Tibial artery (tissue), 4 donors: ENCODE measurements around the gene SRM.
"Not testable (repeated sequence)": the region's sequence is repeated elsewhere in the genome, so short reads cannot be mapped to it uniquely, and the experiment has no call there.

Experiments used
- DNase-seq, 2 donors: peaks; one replicate each; pipeline ENCODE4 v3.0.0-alpha.2; 2019
- H3K27ac ChIP-seq, 2 donors: fragments of 200-600 bp; sonication (generic) in 1 of 2; 1 replicate in 1 of 2; 2 replicates in 1 of 2; pipeline ENCODE4 v1.5.1; 2018 to 2019; ENCODE audit warnings: mild to moderate bottlenecking in 1 of 2
- H3K27me3 ChIP-seq, 2 donors: fragments of 200-600 bp; sonication (generic) in 1 of 2; one replicate each; pipeline versions ENCODE4 v1.5.1 to v1.6.0; 2016 to 2019
- H3K36me3 ChIP-seq, 3 donors: fragments of 200-600 bp; sonication (generic) in 2 of 3; one replicate each; pipeline ENCODE4 v1.5.1; 2016 to 2019; ENCODE audit warnings: mild to moderate bottlenecking in 2 of 3
- H3K4me1 ChIP-seq, 4 donors: fragments of 200-600 bp; sonication (generic) in 2 of 4; 1 replicate in 3 of 4; 2 replicates in 1 of 4; pipeline ENCODE4 v1.5.1; 2016 to 2019
- H3K4me3 ChIP-seq, 2 donors: fragments of 200-600 bp; sonication (generic) in 1 of 2; 1 replicate in 1 of 2; 2 replicates in 1 of 2; pipeline ENCODE4 v1.5.1; 2018 to 2019; ENCODE audit warnings: mild to moderate bottlenecking in 2 of 2
- H3K9me3 ChIP-seq, 3 donors: fragments of 200-600 bp; sonication (generic) in 1 of 3; one replicate each; pipeline ENCODE4 v1.5.1; 2016 to 2019
- intact Hi-C: fragments of 100-400 bp; cut with DNase I; formaldehyde crosslinking; loops from one replicate; pipeline ENCODE4 v1.15.0; 2023; ENCODE audit warnings: low total_unique reads
- TF ChIP-seq, protein P1 (sequence below), 2 experiments: fragments of 200-600 bp in 1 of 2; fragments of 450-650 bp in 1 of 2; IDR thresholded peaks; one replicate each; pipeline ENCODE4 v1.5.1; 2017 to 2019; ENCODE audit warnings: antibody characterized with exemption in 2 of 2, mild to moderate bottlenecking in 1 of 2, moderate library complexity in 1 of 2

Gene SRM

DNA sequence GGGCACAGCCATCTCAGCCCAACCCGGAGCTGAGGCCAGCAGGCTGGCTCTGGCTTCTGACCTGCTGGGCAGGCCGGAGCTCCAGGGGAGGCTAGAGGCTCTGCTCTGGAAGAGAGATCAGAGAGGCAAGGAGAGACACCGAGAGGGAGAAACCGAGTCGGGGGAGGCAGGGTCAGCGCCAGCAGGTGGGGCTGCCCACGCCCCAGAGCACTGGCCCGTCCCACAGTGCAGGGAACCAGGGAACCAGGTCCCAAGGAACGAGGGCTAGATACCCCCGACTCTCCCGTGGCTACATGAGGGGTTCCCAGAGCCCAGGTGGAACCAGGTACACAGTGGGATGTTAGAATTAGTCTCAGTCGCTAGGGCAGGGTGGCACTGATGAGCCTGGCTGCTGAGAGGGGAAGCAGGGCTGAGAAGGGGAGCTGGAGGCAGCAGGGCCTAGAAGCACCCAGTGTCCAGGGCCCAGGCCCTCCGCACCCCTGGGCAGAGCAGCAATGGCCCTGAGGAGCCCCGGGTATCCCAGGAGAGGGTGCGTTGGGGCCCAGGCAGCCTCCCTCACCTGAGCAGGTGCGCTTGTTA is 14.9 kb downstream of the SRM start:
- peak in 1 of 2 donors; percentile 44 for DNase-seq
- intact Hi-C loops, result loop anchor here (5.0 kb wide), 1 partner anchor 602 kb away; no protein-coding TSS in a partner anchor
- no peaks in the 10 kb centered on the region for H3K9me3 ChIP-seq

DNA sequence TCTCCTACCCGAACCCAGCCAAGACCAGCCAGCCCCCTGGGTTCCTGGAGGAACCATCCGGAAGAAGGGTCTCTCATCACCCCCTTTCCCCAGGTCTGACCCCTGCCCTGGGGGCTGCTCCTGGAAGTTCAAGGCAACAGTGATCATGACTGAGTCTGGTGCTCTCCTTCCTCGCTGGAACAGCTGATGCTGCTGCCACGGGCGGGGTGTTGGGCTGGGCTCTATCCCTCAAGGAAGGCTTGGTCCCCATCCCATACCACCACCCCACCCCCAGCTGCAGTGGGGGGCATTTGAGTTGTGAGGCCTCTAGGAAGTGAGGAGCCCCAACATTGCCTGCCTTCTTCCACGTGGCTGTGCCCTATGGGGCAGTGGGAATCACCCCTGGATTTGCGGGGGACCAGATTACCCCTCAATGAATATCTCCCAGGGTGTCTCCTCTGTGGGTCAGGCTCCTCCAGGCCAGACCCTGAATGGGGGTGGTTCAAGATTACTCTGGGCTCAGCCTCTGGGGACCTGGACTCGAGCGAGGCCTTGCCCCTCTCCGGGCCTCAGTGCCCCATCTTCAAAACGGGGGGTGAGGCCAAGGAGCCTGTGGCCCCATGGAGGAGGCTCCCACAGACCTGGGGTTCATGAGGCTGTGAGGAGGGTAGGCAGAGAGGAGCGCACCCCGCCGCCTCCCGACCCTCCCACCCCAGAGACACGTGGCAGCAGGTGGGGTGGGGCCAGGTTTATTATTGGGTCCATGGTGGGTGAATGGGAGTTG is 15.6 kb downstream of the SRM start:
- peak in 1 of 2 donors; percentile 52 for DNase-seq
- no peaks in the 10 kb centered on the region for H3K9me3 ChIP-seq
- H3K27ac ChIP-seq, result no peak overlapping the region
- peaks cover 0 to 21% of the 10 kb centered on the region in 2 donors for H3K27me3 ChIP-seq
- no peaks in the 10 kb centered on the region for H3K36me3 ChIP-seq
- intact Hi-C loops, result loop anchor here (5.0 kb wide), 1 partner anchor 603 kb away; no protein-coding TSS in a partner anchor
- TF ChIP-seq, protein P1, sequence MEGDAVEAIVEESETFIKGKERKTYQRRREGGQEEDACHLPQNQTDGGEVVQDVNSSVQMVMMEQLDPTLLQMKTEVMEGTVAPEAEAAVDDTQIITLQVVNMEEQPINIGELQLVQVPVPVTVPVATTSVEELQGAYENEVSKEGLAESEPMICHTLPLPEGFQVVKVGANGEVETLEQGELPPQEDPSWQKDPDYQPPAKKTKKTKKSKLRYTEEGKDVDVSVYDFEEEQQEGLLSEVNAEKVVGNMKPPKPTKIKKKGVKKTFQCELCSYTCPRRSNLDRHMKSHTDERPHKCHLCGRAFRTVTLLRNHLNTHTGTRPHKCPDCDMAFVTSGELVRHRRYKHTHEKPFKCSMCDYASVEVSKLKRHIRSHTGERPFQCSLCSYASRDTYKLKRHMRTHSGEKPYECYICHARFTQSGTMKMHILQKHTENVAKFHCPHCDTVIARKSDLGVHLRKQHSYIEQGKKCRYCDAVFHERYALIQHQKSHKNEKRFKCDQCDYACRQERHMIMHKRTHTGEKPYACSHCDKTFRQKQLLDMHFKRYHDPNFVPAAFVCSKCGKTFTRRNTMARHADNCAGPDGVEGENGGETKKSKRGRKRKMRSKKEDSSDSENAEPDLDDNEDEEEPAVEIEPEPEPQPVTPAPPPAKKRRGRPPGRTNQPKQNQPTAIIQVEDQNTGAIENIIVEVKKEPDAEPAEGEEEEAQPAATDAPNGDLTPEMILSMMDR (IDR thresholded peaks at IDR 0.05), result no peak
- no peaks in the 10 kb centered on the region for H3K4me1 ChIP-seq
- no peak overlapping the region for H3K4me3 ChIP-seq

More for the DNA sequence above, 14.9 kb downstream of the SRM start:
- Histone ChIP-seq H3K36me3 (no peaks in the 10 kb centered on the region), H3K27me3 (peaks cover 0 to 21% of the 10 kb centered on the region in 2 donors), H3K4me3 (no peak overlapping the region), H3K4me1 (no peaks in the 10 kb centered on the region), H3K27ac (no peak overlapping the region)
- TF ChIP-seq, protein P1 (IDR thresholded peaks at IDR 0.05), result no peak

GRCh38 chr1:11042995-11043874 is 16.6 kb downstream of the SRM start:
- no peaks in the 10 kb centered on the region for H3K36me3 ChIP-seq
- peaks cover 0 to 21% of the 10 kb centered on the region in 2 donors for H3K27me3 ChIP-seq
- peak in 1 of 2 donors; percentile 55 for DNase-seq
- TF ChIP-seq, protein P1 (IDR thresholded peaks at IDR 0.05), result no peak
- peaks cover 0 to 3% (median 1%) of the 10 kb centered on the region in 4 donors for H3K4me1 ChIP-seq
- H3K4me3 ChIP-seq, result no peak overlapping the region
- H3K27ac ChIP-seq, result no peak overlapping the region
- intact Hi-C loops, result loop anchor here (5.0 kb wide), 1 partner anchor 604 kb away; no protein-coding TSS in a partner anchor
- no peaks in the 10 kb centered on the region for H3K9me3 ChIP-seq

- TF ChIP-seq, protein P1 (IDR thresholded peaks at IDR 0.05), result no peak
- intact Hi-C loops, result loop anchor here (5.0 kb wide), 1 partner anchor 605 kb away; no protein-coding TSS in a partner anchor
- Histone ChIP-seq H3K4me3 (no peak overlapping the region), H3K9me3 (no peaks in the 10 kb centered on the region), H3K27ac (no peak overlapping the region), H3K36me3 (no peaks in the 10 kb centered on the region), H3K4me1 (peaks cover 0 to 8% (median 6%) of the 10 kb centered on the region in 4 donors), H3K27me3 (peaks cover 0 to 21% of the 10 kb centered on the region in 2 donors)
- DNase-seq, result no peak
Measured at GRCh38 chr1:11042065-11042464, 17.8 kb downstream of the SRM start.

DNA sequence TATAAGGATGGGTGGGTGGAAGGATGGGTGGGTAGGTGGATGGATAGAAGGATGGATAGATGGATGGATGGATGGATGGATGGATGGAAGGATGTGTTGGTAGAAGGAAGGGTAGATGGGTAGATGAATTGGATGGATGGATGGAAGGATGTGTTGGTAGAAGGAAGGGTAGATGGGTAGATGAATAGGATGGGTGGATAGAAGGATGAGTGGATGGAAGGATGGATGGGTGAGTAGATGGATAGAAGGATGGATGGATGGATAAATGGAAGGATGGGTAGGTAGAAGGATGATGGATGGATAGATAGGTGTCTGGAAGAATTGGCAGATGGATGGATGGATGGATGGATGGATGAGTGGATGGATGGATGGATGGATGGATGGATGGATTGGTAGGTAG is 18.8 kb downstream of the SRM start:
- peaks cover 0 to 8% (median 6%) of the 10 kb centered on the region in 4 donors for H3K4me1 ChIP-seq
- no peaks in the 10 kb centered on the region for H3K36me3 ChIP-seq
- no peak overlapping the region for H3K4me3 ChIP-seq
- intact Hi-C loops, result loop anchor here (5.0 kb wide), 1 partner anchor 606 kb away; no protein-coding TSS in a partner anchor
- TF ChIP-seq, protein P1 (IDR thresholded peaks at IDR 0.05), result no peak
- H3K27ac ChIP-seq, result no peak overlapping the region
- peaks cover 0 to 21% of the 10 kb centered on the region in 2 donors for H3K27me3 ChIP-seq
- no peak for DNase-seq
- no peaks in the 10 kb centered on the region for H3K9me3 ChIP-seq

- not testable (repeated sequence) for H3K27ac ChIP-seq, H3K9me3 ChIP-seq, H3K4me1 ChIP-seq, H3K36me3 ChIP-seq, DNase-seq, H3K4me3 ChIP-seq
- intact Hi-C loops, result loop anchor here (5.0 kb wide), 1 partner anchor 607 kb away; no protein-coding TSS in a partner anchor
- H3K27me3 ChIP-seq, result peaks cover 0 to 16% of the 10 kb centered on the region in 2 donors
Measured at GRCh38 chr1:11040105-11040429, 19.8 kb downstream of the SRM start.
